CD4-positive, alpha-beta T cell treated with Interleukin-6 at 100 ng/mL for 8 hours (primary cell): Measurements from ENCODE around the gene RAC2.

Experiments used
- DNase-seq: peaks from one replicate; pipeline ENCODE4 v3.0.0-alpha.2; 2020; ENCODE audit warnings: mixed read lengths, low spot score

Gene RAC2

GRCh38 chr22:37244114-37244921 lies at the start of gene RAC2:
TSS of gene RAC2 (minus strand) at chr22:37244269. CDS start at chr22:37244148, 121 bp downstream.
- DNase-seq: peak; percentile 91

GRCh38 chr22:37293172-37293571 lies 49.1 kb upstream of the RAC2 start:
- no peak for DNase-seq

GRCh38 chr22:37292641-37293040 lies 48.6 kb upstream of the RAC2 start:
- no peak for DNase-seq

- DNase-seq: no peak
Measured at GRCh38 chr22:37291559-37292298, 47.7 kb upstream of the RAC2 start.

- no peak for DNase-seq
Measured at GRCh38 chr22:37290737-37291136, 46.7 kb upstream of the RAC2 start.

- no peak for DNase-seq
Measured at GRCh38 chr22:37289156-37289735, 45.2 kb upstream of the RAC2 start.

- no peak for DNase-seq
Measured at GRCh38 chr22:37288521-37288920, 44.5 kb upstream of the RAC2 start.

GRCh38 chr22:37287550-37287951 lies 43.5 kb upstream of the RAC2 start:
- DNase-seq: no peak

- DNase-seq: no peak
Measured at GRCh38 chr22:37285937-37286336, 41.9 kb upstream of the RAC2 start.

- DNase-seq: peak; percentile 62
Measured at GRCh38 chr22:37284805-37285355, 40.8 kb upstream of the RAC2 start.

GRCh38 chr22:37284126-37284804 lies 40.2 kb upstream of the RAC2 start:
- no peak for DNase-seq

- peak; percentile 43 for DNase-seq
Measured at GRCh38 chr22:37283393-37283937, 39.4 kb upstream of the RAC2 start.

- DNase-seq: peak; percentile 74
Measured at GRCh38 chr22:37282385-37282677, 38.3 kb upstream of the RAC2 start, which contains the start of gene CYTH4. TSS of gene CYTH4 (plus strand) at chr22:37282508. CDS start at chr22:37282570, 62 bp downstream.

GRCh38 chr22:37281646-37282384 lies 37.7 kb upstream of the RAC2 start:
- DNase-seq: no peak

GRCh38 chr22:37281195-37281594 lies 37.1 kb upstream of the RAC2 start:
- DNase-seq: no peak

GRCh38 chr22:37280718-37281117 lies 36.6 kb upstream of the RAC2 start:
- no peak for DNase-seq

GRCh38 chr22:37279331-37280181 lies 35.5 kb upstream of the RAC2 start:
- no peak for DNase-seq

GRCh38 chr22:37278261-37278660 lies 34.2 kb upstream of the RAC2 start:
- DNase-seq: no peak

- no peak for DNase-seq
Measured at GRCh38 chr22:37277384-37277783, 33.3 kb upstream of the RAC2 start.

- DNase-seq: no peak
Measured at GRCh38 chr22:37276776-37277175, 32.7 kb upstream of the RAC2 start.
